ENCODE data around the gene GRK4. TPM values are rescaled to one million over a fixed set of nuclear protein-coding genes. Genes with fewer than 3 reads are reported as not detected.

GRK4 gene
- total RNA-seq, 1 experiment from 2014 or later = 4.2 TPM

DNA sequence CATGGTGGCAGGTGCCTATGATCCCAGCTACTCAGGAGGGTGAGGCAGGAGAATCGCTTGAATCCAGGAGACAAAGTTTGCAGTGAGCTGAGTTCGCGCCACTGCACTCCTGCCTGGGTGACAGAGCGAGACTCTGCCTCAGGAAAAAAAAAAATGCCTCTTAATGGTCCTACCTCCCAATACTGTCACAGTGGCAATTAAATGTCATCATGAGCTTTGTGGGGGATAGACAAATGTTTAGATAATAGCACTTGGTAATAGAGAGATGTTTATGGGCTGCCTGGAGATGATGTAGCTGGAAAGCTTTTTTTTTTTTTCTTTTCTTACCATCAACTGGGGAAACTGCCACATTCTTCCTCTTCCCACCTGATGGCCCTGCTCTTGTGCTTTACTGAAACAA, 33.0 kb downstream of the GRK4 start (continued):
- TF ChIP-seq, protein P1, sequence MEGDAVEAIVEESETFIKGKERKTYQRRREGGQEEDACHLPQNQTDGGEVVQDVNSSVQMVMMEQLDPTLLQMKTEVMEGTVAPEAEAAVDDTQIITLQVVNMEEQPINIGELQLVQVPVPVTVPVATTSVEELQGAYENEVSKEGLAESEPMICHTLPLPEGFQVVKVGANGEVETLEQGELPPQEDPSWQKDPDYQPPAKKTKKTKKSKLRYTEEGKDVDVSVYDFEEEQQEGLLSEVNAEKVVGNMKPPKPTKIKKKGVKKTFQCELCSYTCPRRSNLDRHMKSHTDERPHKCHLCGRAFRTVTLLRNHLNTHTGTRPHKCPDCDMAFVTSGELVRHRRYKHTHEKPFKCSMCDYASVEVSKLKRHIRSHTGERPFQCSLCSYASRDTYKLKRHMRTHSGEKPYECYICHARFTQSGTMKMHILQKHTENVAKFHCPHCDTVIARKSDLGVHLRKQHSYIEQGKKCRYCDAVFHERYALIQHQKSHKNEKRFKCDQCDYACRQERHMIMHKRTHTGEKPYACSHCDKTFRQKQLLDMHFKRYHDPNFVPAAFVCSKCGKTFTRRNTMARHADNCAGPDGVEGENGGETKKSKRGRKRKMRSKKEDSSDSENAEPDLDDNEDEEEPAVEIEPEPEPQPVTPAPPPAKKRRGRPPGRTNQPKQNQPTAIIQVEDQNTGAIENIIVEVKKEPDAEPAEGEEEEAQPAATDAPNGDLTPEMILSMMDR (IDR thresholded peaks at IDR 0.05 in 2 of 3, conservative IDR thresholded peaks at IDR 0.05 in 1 of 3; ENCODE audit: borderline replicate concordance in 1 of 3, insufficient read depth in 1 of 3, low read depth in 2 of 3, low read length in 2 of 3) = no peak
- TF ChIP-seq ZFX (IDR thresholded peaks at IDR 0.05) (no peak), CBX3 (IDR thresholded peaks at IDR 0.05; ENCODE audit: low read depth) (no peak)

- H3K79me2 ChIP-seq (ENCODE audit: insufficient read depth, low read length) = no peaks in the 10 kb centered on the region
- H3K4me3 ChIP-seq (replicated peaks in 1 of 2; ENCODE audit: low read depth in 1 of 2, low read length in 2 of 2) = no peak overlapping the region
- H3K9ac ChIP-seq (ENCODE audit: low read length) = no peak overlapping the region
- CTCF ChIA-PET = no interaction called here
- intact Hi-C loops (cut with micrococcal nuclease) = no loop called here
- no peak overlapping the region for H3K27ac ChIP-seq (ENCODE audit: low read depth, low read length)
- no peak for ATAC-seq
- H3K9me3 ChIP-seq (ENCODE audit: control insufficient read depth in 1 of 2, insufficient read depth in 1 of 2, low read depth in 1 of 2, low read length in 2 of 2) = no peaks in the 10 kb centered on the region
- TF ChIP-seq FOSL1 (IDR thresholded peaks at IDR 0.05; ENCODE audit: low read depth) (no peak), SIN3A (IDR thresholded peaks at IDR 0.05; ENCODE audit: low read depth) (no peak), SRF (IDR thresholded peaks at IDR 0.05; ENCODE audit: low read depth) (no peak), YY1 (IDR thresholded peaks at IDR 0.05; ENCODE audit: extremely low read depth, insufficient replicate concordance, low read depth, low read length) (no peak), ELF1 (IDR thresholded peaks at IDR 0.05; ENCODE audit: borderline replicate concordance, low read depth) (no peak), CBX3 (IDR thresholded peaks at IDR 0.05; ENCODE audit: low read depth) (no peak), EGR1 (IDR thresholded peaks at IDR 0.05; ENCODE audit: low read depth) (no peak), RAD21 (IDR thresholded peaks at IDR 0.05; ENCODE audit: low read depth) (no peak), EZH2 (IDR thresholded peaks at IDR 0.05) (no peak), ZBTB33 (IDR thresholded peaks at IDR 0.05; ENCODE audit: extremely low read depth, insufficient replicate concordance, low read length) (no peak), SP1 (IDR thresholded peaks at IDR 0.05; ENCODE audit: low read depth) (no peak)
- TF ChIP-seq, protein P2, sequence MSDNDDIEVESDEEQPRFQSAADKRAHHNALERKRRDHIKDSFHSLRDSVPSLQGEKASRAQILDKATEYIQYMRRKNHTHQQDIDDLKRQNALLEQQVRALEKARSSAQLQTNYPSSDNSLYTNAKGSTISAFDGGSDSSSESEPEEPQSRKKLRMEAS (IDR thresholded peaks at IDR 0.05) = no peak
- TF ChIP-seq, protein P3, sequence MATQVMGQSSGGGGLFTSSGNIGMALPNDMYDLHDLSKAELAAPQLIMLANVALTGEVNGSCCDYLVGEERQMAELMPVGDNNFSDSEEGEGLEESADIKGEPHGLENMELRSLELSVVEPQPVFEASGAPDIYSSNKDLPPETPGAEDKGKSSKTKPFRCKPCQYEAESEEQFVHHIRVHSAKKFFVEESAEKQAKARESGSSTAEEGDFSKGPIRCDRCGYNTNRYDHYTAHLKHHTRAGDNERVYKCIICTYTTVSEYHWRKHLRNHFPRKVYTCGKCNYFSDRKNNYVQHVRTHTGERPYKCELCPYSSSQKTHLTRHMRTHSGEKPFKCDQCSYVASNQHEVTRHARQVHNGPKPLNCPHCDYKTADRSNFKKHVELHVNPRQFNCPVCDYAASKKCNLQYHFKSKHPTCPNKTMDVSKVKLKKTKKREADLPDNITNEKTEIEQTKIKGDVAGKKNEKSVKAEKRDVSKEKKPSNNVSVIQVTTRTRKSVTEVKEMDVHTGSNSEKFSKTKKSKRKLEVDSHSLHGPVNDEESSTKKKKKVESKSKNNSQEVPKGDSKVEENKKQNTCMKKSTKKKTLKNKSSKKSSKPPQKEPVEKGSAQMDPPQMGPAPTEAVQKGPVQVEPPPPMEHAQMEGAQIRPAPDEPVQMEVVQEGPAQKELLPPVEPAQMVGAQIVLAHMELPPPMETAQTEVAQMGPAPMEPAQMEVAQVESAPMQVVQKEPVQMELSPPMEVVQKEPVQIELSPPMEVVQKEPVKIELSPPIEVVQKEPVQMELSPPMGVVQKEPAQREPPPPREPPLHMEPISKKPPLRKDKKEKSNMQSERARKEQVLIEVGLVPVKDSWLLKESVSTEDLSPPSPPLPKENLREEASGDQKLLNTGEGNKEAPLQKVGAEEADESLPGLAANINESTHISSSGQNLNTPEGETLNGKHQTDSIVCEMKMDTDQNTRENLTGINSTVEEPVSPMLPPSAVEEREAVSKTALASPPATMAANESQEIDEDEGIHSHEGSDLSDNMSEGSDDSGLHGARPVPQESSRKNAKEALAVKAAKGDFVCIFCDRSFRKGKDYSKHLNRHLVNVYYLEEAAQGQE (IDR thresholded peaks at IDR 0.05; ENCODE audit: low read depth) = no peak
- TF ChIP-seq, protein P1 (IDR thresholded peaks at IDR 0.05 in 2 of 3, conservative IDR thresholded peaks at IDR 0.05 in 1 of 3; ENCODE audit: borderline replicate concordance in 1 of 3, insufficient read depth in 1 of 3, low read depth in 2 of 3, low read length in 2 of 3) = no peak
- no peaks in the 10 kb centered on the region for H4K20me1 ChIP-seq (ENCODE audit: insufficient read depth)
- H2AFZ ChIP-seq (ENCODE audit: low read depth, low read length, poor library complexity, severe bottlenecking) = no peak overlapping the region
- peaks cover 0 to 11% of the 10 kb centered on the region in 2 experiments; a peak in 2 of 4 replicates for H3K4me1 ChIP-seq (ENCODE audit: control insufficient read depth in 1 of 2, insufficient read depth in 2 of 2, low read length in 2 of 2)
- no peaks in the 10 kb centered on the region for H3K9me2 ChIP-seq (ENCODE audit: insufficient read depth)
- POLR2A ChIA-PET = no interaction called here
- H3K36me3 ChIP-seq (ENCODE audit: control insufficient read depth in 1 of 2, insufficient read depth in 2 of 2, low read length in 2 of 2) = no peaks in the 10 kb centered on the region
- no peak for DNase-seq (ENCODE audit: low read depth, low spot score)
- H3K4me2 ChIP-seq (ENCODE audit: low read length) = no peak overlapping the region
- RAD21 ChIA-PET (ENCODE audit: low non-redundant PET in 1 of 2, low total read pairs in 2 of 2, uncharacterized antibody in 2 of 2, unreplicated experiment in 2 of 2) = no interaction called here
- BruUV-seq (replicated peaks) = no TSS peak
- no peaks in the 10 kb centered on the region for H3K27me3 ChIP-seq (ENCODE audit: insufficient read depth, low read length)
These were observed 44.4 kb downstream of the GRK4 start for GRCh38 chr4:3007724-3008123.
